T follicular helper cell (primary cell): ENCODE data around the gene FZR1.
"Not testable (repeated sequence)": the region's sequence is repeated elsewhere in the genome, so short reads cannot be mapped to it uniquely, and the experiment has no call there.

Source experiments
- DNase-seq: peaks from one replicate; pipeline ENCODE4 v3.0.0-alpha.2; 2020; ENCODE audit warnings: low read depth

The FZR1 gene

GRCh38 chr19:3572132-3572854 is 66.2 kb downstream of the FZR1 start:
- peak; percentile 99 for DNase-seq

- DNase-seq, result no peak
These were observed 66.7 kb downstream of the FZR1 start, which contains the start of gene HMG20B for GRCh38 chr19:3572855-3573161. Gene HMG20B, plus strand, starts transcription at chr19:3572944. Its CDS starts 366 bp downstream, at chr19:3573310.

- no peak for DNase-seq
These were observed 67.2 kb downstream of the FZR1 start for GRCh38 chr19:3573162-3573857.

- peak; percentile 72 for DNase-seq
These were observed 67.9 kb downstream of the FZR1 start for GRCh38 chr19:3573858-3574637.

GRCh38 chr19:3575260-3575741 is 69.2 kb downstream of the FZR1 start:
- no peak for DNase-seq

GRCh38 chr19:3575949-3576673 is 70.0 kb downstream of the FZR1 start:
- no peak for DNase-seq

- no peak for DNase-seq
These were observed 70.8 kb downstream of the FZR1 start for GRCh38 chr19:3576696-3577443.

GRCh38 chr19:3577723-3578344 is 71.7 kb downstream of the FZR1 start:
- no peak for DNase-seq

GRCh38 chr19:3578390-3578789 is 72.3 kb downstream of the FZR1 start:
- DNase-seq, result no peak

- DNase-seq, result no peak
These were observed 74.2 kb downstream of the FZR1 start for GRCh38 chr19:3580156-3580934.

GRCh38 chr19:3581792-3582191 is 75.7 kb downstream of the FZR1 start:
- DNase-seq, result not testable (repeated sequence)

- not testable (repeated sequence) for DNase-seq
These were observed 78.1 kb downstream of the FZR1 start for GRCh38 chr19:3584036-3584802.

- no peak for DNase-seq
These were observed 79.4 kb downstream of the FZR1 start, which contains the start of gene GIPC3 for GRCh38 chr19:3585301-3586126. Gene GIPC3, plus strand, starts transcription at chr19:3585478. Its CDS starts 120 bp downstream, at chr19:3585598.

- DNase-seq, result no peak
These were observed 80.1 kb downstream of the FZR1 start for GRCh38 chr19:3586127-3586626.

- no peak for DNase-seq
These were observed 80.7 kb downstream of the FZR1 start for GRCh38 chr19:3586707-3587346.
